Ureter (tissue), 1 donor: Measurements from ENCODE around the gene MUC4. TPM values are rescaled to one million over a fixed set of nuclear protein-coding genes. Genes with fewer than 3 reads are reported as not detected.
A peak's percentile ranks its signal among the peaks of the same experiment; 100 is the strongest.
"Not testable (repeated sequence)": the region's sequence is repeated elsewhere in the genome, so short reads cannot be mapped to it uniquely, and the experiment has no call there.

ENCODE experiments used
- DNase-seq: peaks from one replicate; pipeline ENCODE4 v3.0.0-alpha.2; 2020; ENCODE audit warnings: low spot score
- total RNA-seq: library from RNA; stranded (reverse); gene quantifications from one replicate; pipeline ENCODE4 v1.2.4, GENCODE V29; 2023
- donor health status: DM: yes; HTN: yes; CAD: no.

Gene MUC4
- total RNA-seq, 1 donor from 2014 or later, result 0.08 TPM

- no peak for DNase-seq
Measured at GRCh38 chr3:195813916-195814640, 2.3 kb upstream of the MUC4 start.

GRCh38 chr3:195812366-195812765 is 637 bp upstream of the MUC4 start:
- DNase-seq, result no peak

- no peak for DNase-seq
Measured at GRCh38 chr3:195810455-195810845, 1.3 kb downstream of the MUC4 start.

GRCh38 chr3:195809796-195810454 is 1.8 kb downstream of the MUC4 start:
- DNase-seq, result no peak

GRCh38 chr3:195809291-195809785 is 2.4 kb downstream of the MUC4 start:
- no peak for DNase-seq

GRCh38 chr3:195808741-195809290 is 2.9 kb downstream of the MUC4 start:
- DNase-seq, result no peak

- DNase-seq, result no peak
Measured at GRCh38 chr3:195807681-195808121, 4.0 kb downstream of the MUC4 start.

GRCh38 chr3:195806916-195807231 is 4.9 kb downstream of the MUC4 start:
- no peak for DNase-seq

- no peak for DNase-seq
Measured at GRCh38 chr3:195806211-195806915, 5.4 kb downstream of the MUC4 start.

GRCh38 chr3:195805588-195805987 is 6.1 kb downstream of the MUC4 start:
- not testable (repeated sequence) for DNase-seq

GRCh38 chr3:195805181-195805580 is 6.5 kb downstream of the MUC4 start:
- no peak for DNase-seq

GRCh38 chr3:195803289-195803908 is 8.3 kb downstream of the MUC4 start:
- DNase-seq, result no peak

- no peak for DNase-seq
Measured at GRCh38 chr3:195802795-195803194, 8.9 kb downstream of the MUC4 start.

GRCh38 chr3:195802261-195802701 is 9.4 kb downstream of the MUC4 start:
- peak; percentile 34 for DNase-seq

GRCh38 chr3:195801251-195802183 is 10.2 kb downstream of the MUC4 start:
- DNase-seq, result peak; percentile 42

GRCh38 chr3:195800240-195800639 is 11.5 kb downstream of the MUC4 start:
- no peak for DNase-seq

- DNase-seq, result peak; percentile 13
Measured at GRCh38 chr3:195796795-195797194, 14.9 kb downstream of the MUC4 start.

GRCh38 chr3:195794708-195795107 is 17.0 kb downstream of the MUC4 start:
- DNase-seq, result peak; percentile 13

GRCh38 chr3:195792621-195793020 is 19.1 kb downstream of the MUC4 start:
- not testable (repeated sequence) for DNase-seq

- DNase-seq, result no peak
Measured at GRCh38 chr3:195790901-195791300, 20.8 kb downstream of the MUC4 start.
